Fibroblast of skin of left biceps (primary cell): Measurements from ENCODE around the gene BICDL2.
A peak's percentile ranks its signal among the peaks of the same experiment; 100 is the strongest.

ENCODE experiments used
- DNase-seq, 2 experiments: peaks; one replicate each; pipeline ENCODE4 v3.0.0-alpha.2; 2013; ENCODE audit warnings: low read depth in 2 of 2

Gene BICDL2

GRCh38 chr16:3010510-3010909, 26.2 kb downstream of the BICDL2 start:
- DNase-seq = no peak

DNA sequence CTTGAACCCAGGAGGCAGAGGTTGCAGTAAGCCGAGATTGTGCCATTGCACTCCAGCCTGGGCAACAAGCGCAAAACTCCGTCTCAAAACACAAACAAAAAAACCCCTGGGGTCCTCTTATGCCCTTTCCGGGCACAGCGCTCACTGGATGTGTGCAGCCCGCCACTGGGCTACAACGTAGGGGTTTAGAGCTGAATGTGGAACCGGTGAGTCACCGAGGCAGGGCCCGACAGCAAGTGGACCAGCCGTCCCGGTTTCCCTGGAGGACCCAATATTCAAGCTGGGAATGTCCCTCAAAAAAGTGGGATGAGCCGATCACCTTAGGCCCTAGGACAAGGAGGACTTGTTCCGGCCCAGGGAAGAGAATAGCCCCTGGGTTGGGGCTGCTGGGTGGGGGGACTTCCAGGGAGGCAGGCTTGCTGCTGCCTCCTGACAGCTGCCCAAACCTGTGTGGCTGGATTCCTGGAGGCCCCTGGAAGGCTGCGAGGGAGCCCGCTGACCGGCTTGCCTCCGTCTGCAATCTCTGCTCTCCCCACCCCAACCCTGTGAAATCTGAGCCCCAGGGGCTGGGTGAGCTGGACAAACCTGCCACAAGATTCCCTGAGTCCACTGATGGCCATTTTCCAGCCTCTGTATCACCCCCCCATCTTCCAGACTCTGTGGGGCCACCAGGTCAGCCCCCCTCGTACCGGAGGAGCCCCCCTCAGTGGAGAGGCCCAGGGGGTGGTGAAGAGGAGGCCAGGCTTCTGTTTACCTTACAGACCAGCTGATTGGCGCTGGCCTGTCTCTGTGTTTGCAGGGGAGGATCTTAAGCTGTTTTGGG, 27.0 kb downstream of the BICDL2 start:
- no peak for DNase-seq

- no peak for DNase-seq
Observed at GRCh38 chr16:3008690-3009037, 28.1 kb downstream of the BICDL2 start.

GRCh38 chr16:3007957-3008689, 28.6 kb downstream of the BICDL2 start:
- DNase-seq = no peak

- no peak for DNase-seq
Observed at GRCh38 chr16:3007059-3007956, 29.4 kb downstream of the BICDL2 start.

- no peak for DNase-seq
Observed at GRCh38 chr16:3004781-3005284, 31.9 kb downstream of the BICDL2 start.

- no peak for DNase-seq
Observed at GRCh38 chr16:3004319-3004718, 32.4 kb downstream of the BICDL2 start.

GRCh38 chr16:3003582-3004270, 33.0 kb downstream of the BICDL2 start:
- DNase-seq = peak; percentile 93 to 94

DNA sequence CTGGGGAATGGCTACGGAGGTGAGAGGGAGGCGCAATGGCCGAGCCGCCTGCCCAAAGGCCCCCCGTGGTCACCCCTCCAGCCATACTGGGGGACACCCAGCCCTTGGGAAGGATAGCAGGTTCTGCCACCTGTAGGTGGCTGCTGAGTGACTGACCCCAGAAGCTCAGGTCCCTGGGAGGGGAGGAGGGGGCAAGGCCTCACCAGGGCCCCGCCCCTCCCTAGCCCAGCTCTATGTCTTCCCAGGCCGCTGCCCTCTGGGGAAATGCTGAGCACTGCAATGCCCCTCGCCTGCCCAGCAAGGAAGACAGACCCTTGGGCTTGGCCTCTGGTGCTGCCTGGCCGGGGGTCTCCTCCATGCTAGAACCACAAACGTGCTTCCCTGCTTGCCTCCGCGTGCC, 35.4 kb downstream of the BICDL2 start:
- no peak for DNase-seq

DNA sequence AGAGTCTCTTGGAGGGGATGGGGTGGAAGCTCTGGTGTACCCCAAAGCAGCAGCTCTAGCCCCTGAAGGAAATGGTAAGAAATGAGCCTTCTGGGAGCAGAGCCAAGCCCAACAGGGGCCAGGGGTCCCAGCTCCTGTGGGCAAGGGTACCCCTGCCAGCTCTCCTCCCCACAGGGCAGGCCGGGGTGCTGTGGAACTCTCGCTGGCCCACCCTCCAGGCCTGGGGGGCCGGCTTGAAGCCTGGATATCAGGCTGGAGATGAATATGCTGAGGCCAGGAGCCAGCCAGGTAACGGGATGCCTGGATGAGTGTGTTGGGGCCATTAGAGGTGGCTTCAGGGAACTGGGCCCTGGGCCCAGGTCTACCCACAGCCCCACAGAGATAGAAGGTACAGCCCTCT, 36.2 kb downstream of the BICDL2 start:
- DNase-seq = no peak

- DNase-seq = no peak
Observed at GRCh38 chr16:2999929-3000328, 36.8 kb downstream of the BICDL2 start.

DNA sequence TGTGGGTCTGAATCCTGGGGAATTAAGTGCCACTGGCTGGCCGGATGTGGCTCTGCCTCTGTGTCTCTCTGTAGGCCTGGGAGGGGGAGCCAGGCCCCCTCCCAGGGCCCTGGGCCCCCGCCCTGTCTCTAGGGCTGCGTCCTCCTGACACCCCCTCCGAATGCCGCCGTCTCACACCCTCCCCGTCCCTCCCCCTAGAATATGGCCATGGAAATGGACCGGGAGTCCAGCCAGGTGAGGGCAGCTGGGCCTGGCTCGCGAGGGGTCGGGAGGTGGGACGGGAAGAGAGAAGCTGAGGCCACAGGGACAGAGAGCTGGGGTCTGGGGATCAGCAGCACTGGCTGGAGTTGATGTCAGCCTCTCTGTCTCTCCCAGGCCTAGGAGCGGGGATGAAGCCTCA, 40.4 kb downstream of the BICDL2 start:
- DNase-seq = no peak

DNA sequence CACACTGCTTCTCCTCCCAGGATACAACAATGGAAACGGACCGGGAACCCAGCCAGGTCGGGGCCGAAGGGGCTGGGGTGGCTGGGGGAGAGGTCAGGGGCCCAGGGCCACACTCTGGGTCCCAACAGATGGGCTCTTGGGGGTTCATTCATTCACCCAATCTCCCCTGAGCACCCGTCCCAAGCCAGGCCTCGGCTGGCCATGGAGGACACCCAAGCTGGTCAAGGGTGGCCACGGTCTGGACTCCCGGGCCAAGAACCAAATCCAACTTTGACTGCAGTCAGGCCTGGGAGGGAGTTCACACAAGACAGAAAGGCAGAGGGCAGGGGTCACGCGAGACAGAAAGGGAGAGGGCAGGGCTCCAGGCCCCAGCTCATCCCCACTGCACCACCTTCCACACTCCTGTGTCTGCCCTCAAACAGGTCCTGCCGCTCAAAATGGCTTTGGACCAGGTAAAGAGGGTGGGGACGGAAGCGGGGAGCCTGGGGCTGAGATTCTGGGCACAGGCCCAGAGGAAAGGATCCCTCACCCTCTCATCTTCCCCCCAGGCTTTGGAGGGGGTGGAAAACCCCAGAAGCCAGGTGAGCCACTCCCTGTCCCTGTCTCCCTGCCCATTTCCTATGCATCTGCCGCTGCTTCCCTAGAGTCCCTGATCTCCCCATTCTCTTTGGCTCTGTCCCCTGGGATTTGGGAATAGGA, 44.2 kb downstream of the BICDL2 start:
- DNase-seq = no peak

DNA sequence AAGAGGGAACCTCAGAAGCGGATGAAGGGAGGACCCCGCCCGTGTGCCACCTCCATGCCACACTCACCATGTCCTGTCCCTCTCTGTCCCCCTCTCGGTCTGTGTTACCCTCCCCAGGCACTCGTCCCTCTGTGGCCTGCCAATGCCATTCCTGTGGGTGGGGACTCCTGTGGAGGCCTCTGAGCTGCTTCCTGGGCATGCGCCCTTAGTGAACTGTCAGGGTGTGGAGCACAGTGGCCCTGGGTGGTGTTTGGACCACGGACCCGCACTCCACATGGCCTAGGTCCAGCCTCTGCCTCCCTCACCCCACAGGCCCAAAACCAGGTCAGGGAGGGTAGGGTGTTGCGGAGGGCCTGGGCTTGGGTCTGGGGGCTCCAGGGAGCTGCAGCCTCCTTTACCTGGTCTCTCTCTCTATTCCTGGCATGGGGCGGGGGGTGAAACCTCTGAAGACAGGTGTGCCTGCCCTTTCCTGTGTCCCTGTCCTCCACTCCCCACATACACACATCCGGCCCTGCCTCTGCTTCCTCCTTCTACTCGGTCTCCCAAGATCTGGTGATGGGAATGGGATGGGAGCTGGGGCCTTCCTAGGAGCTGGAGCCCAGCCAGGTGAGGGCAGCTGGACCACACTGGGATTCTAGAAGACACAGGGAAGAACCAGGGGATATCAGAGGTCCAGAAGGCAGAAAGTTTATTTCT, 45.0 kb downstream of the BICDL2 start:
- no peak for DNase-seq

GRCh38 chr16:2990891-2991290, 45.9 kb downstream of the BICDL2 start:
- DNase-seq = no peak

GRCh38 chr16:2988590-2989099, 48.1 kb downstream of the BICDL2 start:
- DNase-seq = no peak

DNA sequence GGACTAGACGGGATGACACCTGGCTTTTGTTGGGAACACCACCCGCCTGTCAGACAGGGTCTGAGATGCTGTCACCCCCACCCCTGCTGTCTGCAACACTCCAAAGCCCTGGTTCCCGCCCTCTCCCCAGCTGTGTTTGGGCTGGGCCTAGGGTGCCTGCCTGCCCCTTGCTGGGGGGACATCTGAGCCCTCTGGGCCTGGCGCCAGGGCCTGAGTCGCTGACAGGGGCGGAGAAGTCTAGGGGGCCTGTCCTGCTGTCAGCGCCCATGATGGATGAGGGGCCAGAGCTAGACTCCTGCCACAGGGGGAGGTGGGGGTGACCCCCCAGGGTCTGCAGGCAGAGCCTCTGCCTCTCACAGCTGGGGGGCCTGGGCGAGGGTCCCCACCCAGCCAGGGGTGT, 48.9 kb downstream of the BICDL2 start:
- no peak for DNase-seq

- DNase-seq = no peak
Observed at GRCh38 chr16:2987286-2987685, 49.5 kb downstream of the BICDL2 start.

DNA sequence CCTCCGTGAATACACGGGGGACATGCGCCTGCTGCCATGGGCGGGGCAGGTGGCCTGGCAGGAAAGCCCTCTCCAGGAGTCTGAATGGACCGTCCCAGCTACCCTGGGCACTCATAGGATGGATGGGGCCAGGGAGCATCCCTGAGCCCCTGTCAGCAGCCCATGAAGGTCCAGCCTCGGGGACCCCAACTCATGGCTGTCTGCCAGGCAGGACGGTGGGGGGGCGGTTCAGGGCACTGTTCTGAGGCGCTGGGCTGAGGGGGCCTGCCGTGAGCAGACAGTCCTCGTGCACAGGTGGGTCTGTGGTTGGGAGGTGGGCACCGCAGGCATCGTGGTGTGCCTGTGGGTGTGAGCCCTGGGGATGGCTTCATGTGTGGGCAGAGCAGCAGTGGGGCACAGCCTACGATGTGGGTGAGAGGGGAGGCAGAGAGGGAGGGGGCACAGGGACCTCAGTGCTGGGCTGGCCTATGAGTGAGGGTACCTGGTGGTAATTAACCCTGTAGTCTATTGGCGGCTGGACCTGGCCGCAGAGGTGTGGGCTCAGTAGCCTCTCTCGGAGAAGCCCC, 50.0 kb downstream of the BICDL2 start:
- no peak for DNase-seq

DNA sequence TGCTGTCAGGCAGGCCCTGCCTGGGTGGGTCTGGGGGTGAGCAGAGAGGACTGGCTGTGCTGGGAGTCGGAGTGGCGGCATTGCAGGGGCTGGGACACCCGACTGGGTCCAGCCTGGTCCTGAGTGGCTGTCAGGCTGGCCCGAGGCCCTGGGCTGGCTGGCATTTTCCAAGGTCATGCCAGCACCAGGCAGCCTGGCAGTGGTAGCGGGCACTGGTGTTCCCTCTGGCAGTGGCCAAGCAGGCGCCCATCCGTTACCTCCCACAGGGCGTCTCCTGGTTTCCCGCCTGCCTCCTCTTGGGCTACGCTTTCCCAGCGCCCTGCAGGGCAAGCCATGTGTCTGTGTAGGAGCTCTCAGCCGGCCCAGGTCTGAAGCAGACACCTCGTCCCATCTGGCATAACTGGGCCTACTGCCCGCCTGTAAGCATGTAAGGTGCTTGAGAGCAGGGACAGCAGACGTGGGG, 50.8 kb downstream of the BICDL2 start:
- DNase-seq = no peak
